IPS-NIHi11 (cell line): ENCODE results near the gene FANCC.
"Not testable (repeated sequence)": the region's sequence is repeated elsewhere in the genome, so short reads cannot be mapped to it uniquely, and the experiment has no call there.

Experiments
- DNase-seq: peaks from one replicate; pipeline ENCODE4 v3.0.0; 2012; ENCODE audit warnings: mixed read lengths, low spot score

The FANCC gene

GRCh38 chr9:95283673-95284072 lies 33.8 kb downstream of the FANCC start:
- no peak for DNase-seq

GRCh38 chr9:95282332-95282731 lies 35.2 kb downstream of the FANCC start:
- no peak for DNase-seq

- DNase-seq = no peak
These were observed 36.8 kb downstream of the FANCC start for GRCh38 chr9:95280745-95281144.

GRCh38 chr9:95277509-95277908 lies 40.0 kb downstream of the FANCC start:
- no peak for DNase-seq

GRCh38 chr9:95276395-95276954 lies 41.0 kb downstream of the FANCC start:
- no peak for DNase-seq

GRCh38 chr9:95274160-95274559 lies 43.3 kb downstream of the FANCC start:
- not testable (repeated sequence) for DNase-seq

GRCh38 chr9:95273369-95274022 lies 44.0 kb downstream of the FANCC start:
- no peak for DNase-seq

- DNase-seq = no peak
These were observed 44.7 kb downstream of the FANCC start for GRCh38 chr9:95272830-95273229.

- DNase-seq = no peak
These were observed 46.7 kb downstream of the FANCC start for GRCh38 chr9:95270790-95271189.

GRCh38 chr9:95269803-95270773 lies 47.4 kb downstream of the FANCC start:
- DNase-seq = not testable (repeated sequence)

GRCh38 chr9:95268681-95269080 lies 48.8 kb downstream of the FANCC start:
- DNase-seq = peak; percentile 26

- no peak for DNase-seq
These were observed 50.9 kb downstream of the FANCC start for GRCh38 chr9:95266649-95267048.

- DNase-seq = no peak
These were observed 51.5 kb downstream of the FANCC start for GRCh38 chr9:95265960-95266359.

- DNase-seq = no peak
These were observed 52.4 kb downstream of the FANCC start for GRCh38 chr9:95264954-95265615.

GRCh38 chr9:95261890-95262289 lies 55.6 kb downstream of the FANCC start:
- no peak for DNase-seq

GRCh38 chr9:95250462-95251221 lies 66.9 kb downstream of the FANCC start:
- no peak for DNase-seq

- DNase-seq = peak; percentile 68
These were observed 67.5 kb downstream of the FANCC start for GRCh38 chr9:95249986-95250385.

GRCh38 chr9:95246547-95246946 lies 71.0 kb downstream of the FANCC start:
- DNase-seq = no peak

GRCh38 chr9:95242613-95243012 lies 74.9 kb downstream of the FANCC start:
- DNase-seq = no peak

GRCh38 chr9:95239071-95239470 lies 78.4 kb downstream of the FANCC start:
- no peak for DNase-seq

- no peak for DNase-seq
These were observed 80.2 kb downstream of the FANCC start for GRCh38 chr9:95237336-95237735.

GRCh38 chr9:95230046-95230445 lies 87.5 kb downstream of the FANCC start:
- DNase-seq = peak; percentile 26
